ENCODE measurements around the gene GFRA1.

GRCh38 chr10:116168745-116169144 is 104.3 kb downstream of the GFRA1 start:
- TF ChIP-seq GATA2 (IDR thresholded peaks at IDR 0.05; ENCODE audit: low read depth, low read length) (no peak), GATA3 (IDR thresholded peaks at IDR 0.05; ENCODE audit: low read depth, low read length) (no peak)
